HFFc6 (cell line): Measurements from ENCODE around the gene HAUS6. TPM values are rescaled to one million over a fixed set of nuclear protein-coding genes. Genes with fewer than 3 reads are reported as not detected.
"Not testable (repeated sequence)": the region's sequence is repeated elsewhere in the genome, so short reads cannot be mapped to it uniquely, and the experiment has no call there.

ENCODE experiments used
- DNase-seq: peaks from one replicate; pipeline ENCODE4 v3.0.0-alpha.2; 2018
- H3K27ac Mint-ChIP-seq: 2 replicates; pipeline ENCODE4 v1.8.0; 2020; ENCODE audit warnings: mild to moderate bottlenecking, mixed read lengths
- H3K27me3 Mint-ChIP-seq: 2 replicates; pipeline ENCODE4 v1.8.0; 2021; ENCODE audit warnings: mild to moderate bottlenecking, moderate library complexity, mixed read lengths; ENCODE audit not compliant: insufficient read depth
- H3K36me3 Mint-ChIP-seq: 2 replicates; pipeline ENCODE4 v1.8.0; 2021; ENCODE audit warnings: low read depth, mixed read lengths
- H3K4me1 Mint-ChIP-seq: 2 replicates; pipeline ENCODE4 v1.8.0; 2020; ENCODE audit warnings: low read depth, mixed read lengths
- H3K4me3 Mint-ChIP-seq: 2 replicates; pipeline ENCODE4 v1.8.0; 2020; ENCODE audit warnings: mild to moderate bottlenecking, moderate library complexity, mixed read lengths
- H3K9me3 Mint-ChIP-seq: 2 replicates; pipeline ENCODE4 v1.8.0; 2020; ENCODE audit warnings: mild to moderate bottlenecking, mixed read lengths
- CTCF ChIP-seq: fragments of 200-600 bp; sonication (generic); IDR thresholded peaks from 2 replicates; pipeline ENCODE4 v1.5.0; 2021; ENCODE audit warnings: antibody characterized with exemption, mild to moderate bottlenecking
- total RNA-seq, 6 experiments: library from RNA; stranded (reverse); fragmentation: NEBNext Ultra II Directional; extraction: Animal tissue kit (Norgen Biotek cat#: 25700); gene quantifications; 2 replicates in 1 of 6; 3 replicates in 5 of 6; pipeline ENCODE4 v1.2.3, GENCODE V29; 2021

Gene HAUS6
- total RNA-seq, 6 experiments from 2014 or later, result 9.2 to 15.4 (median 14.0) TPM

GRCh38 chr9:19022206-19022605 lies 80.5 kb downstream of the HAUS6 start:
- no peaks in the 10 kb centered on the region for H3K36me3 Mint-ChIP-seq
- no peak overlapping the region for H3K27ac Mint-ChIP-seq
- peaks cover 12% of the 10 kb centered on the region; the same call in 1 of the 2 replicates for H3K27me3 Mint-ChIP-seq
- DNase-seq, result no peak
- peaks cover 8% of the 10 kb centered on the region; the same call in 1 of the 2 replicates for H3K9me3 Mint-ChIP-seq
- TF ChIP-seq CTCF, result no peak
- no peaks in the 10 kb centered on the region for H3K4me1 Mint-ChIP-seq
- no peak overlapping the region for H3K4me3 Mint-ChIP-seq

GRCh38 chr9:19021649-19022048 lies 81.1 kb downstream of the HAUS6 start:
- not testable (repeated sequence) for H3K9me3 Mint-ChIP-seq, H3K36me3 Mint-ChIP-seq, H3K4me3 Mint-ChIP-seq, H3K27ac Mint-ChIP-seq, H3K4me1 Mint-ChIP-seq, DNase-seq
- H3K27me3 Mint-ChIP-seq, result peaks cover 12% of the 10 kb centered on the region; the same call in 1 of the 2 replicates

GRCh38 chr9:19020886-19021455 lies 81.7 kb downstream of the HAUS6 start:
- H3K9me3 Mint-ChIP-seq, result peaks cover 8% of the 10 kb centered on the region; the same call in 1 of the 2 replicates
- no peak overlapping the region for H3K27ac Mint-ChIP-seq
- no peaks in the 10 kb centered on the region for H3K4me1 Mint-ChIP-seq
- H3K36me3 Mint-ChIP-seq, result no peaks in the 10 kb centered on the region
- TF ChIP-seq CTCF, result no peak
- H3K27me3 Mint-ChIP-seq, result peaks cover 12% of the 10 kb centered on the region; the same call in 1 of the 2 replicates
- DNase-seq, result no peak
- no peak overlapping the region for H3K4me3 Mint-ChIP-seq

DNA sequence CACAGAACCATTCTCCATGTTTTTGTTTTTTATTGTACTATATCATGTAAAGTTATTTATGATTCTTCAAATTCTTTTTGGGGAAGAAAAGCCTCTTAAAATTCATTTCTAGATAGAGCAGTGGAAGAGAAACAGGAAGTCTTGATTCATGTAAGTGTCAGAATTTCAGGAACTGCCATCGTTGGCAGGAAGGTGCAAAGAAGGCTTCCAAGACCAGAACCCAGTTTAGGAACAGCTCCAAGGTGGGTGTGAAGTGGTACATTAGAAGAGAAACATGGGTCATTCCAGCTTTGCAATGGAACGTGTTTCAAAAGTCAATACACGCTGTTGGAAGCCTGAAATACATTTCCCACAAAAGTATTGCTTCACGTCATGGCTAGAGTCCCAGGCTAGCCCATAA lies 84.5 kb downstream of the HAUS6 start:
- TF ChIP-seq CTCF, result no peak
- no peak overlapping the region for H3K27ac Mint-ChIP-seq

GRCh38 chr9:19009391-19009965 lies 93.2 kb downstream of the HAUS6 start:
- peaks cover 5% of the 10 kb centered on the region; the same call in 1 of the 2 replicates for H3K4me1 Mint-ChIP-seq
- no peak overlapping the region for H3K4me3 Mint-ChIP-seq

More for the DNA sequence above, 84.5 kb downstream of the HAUS6 start:
- peaks cover 12% of the 10 kb centered on the region; the same call in 1 of the 2 replicates for H3K27me3 Mint-ChIP-seq
- H3K4me3 Mint-ChIP-seq, result no peak overlapping the region
- DNase-seq, result no peak
- peaks cover under 1% of the 10 kb centered on the region; the same call in 1 of the 2 replicates for H3K4me1 Mint-ChIP-seq
- H3K36me3 Mint-ChIP-seq, result no peaks in the 10 kb centered on the region
- peaks cover 8% of the 10 kb centered on the region; the same call in 1 of the 2 replicates for H3K9me3 Mint-ChIP-seq

More at GRCh38 chr9:19009391-19009965, 93.2 kb downstream of the HAUS6 start:
- TF ChIP-seq CTCF, result no peak
- Mint-ChIP-seq H3K9me3 (no peaks in the 10 kb centered on the region), H3K27me3 (no peaks in the 10 kb centered on the region; the same call in 1 of the 2 replicates), H3K36me3 (no peaks in the 10 kb centered on the region), H3K27ac (no peak overlapping the region)
- DNase-seq, result no peak

Other genes starting within 250 kb of the HAUS6 start
- gene SAXO1, start 69.7 kb downstream of the HAUS6 start, total RNA-seq, result not detected
- gene RRAGA, start 53.5 kb downstream of the HAUS6 start, total RNA-seq, result 100 to 1,000 TPM; 130 to 158 (median 148) TPM
- gene PLIN2, start 24.6 kb upstream of the HAUS6 start, total RNA-seq, result 10 to 100 TPM; 80.8 to 91.6 (median 87.7) TPM
- gene DENND4C, start 127.8 kb upstream of the HAUS6 start, total RNA-seq, result 10 to 100 TPM; 16.5 to 20.6 (median 19.3) TPM